GM12865 (cell line): Measurements from ENCODE around the gene GJC1.

Experiments used
- DNase-seq: peaks from one replicate; pipeline ENCODE4 v3.0.0; 2010; ENCODE audit warnings: low read depth
- H3K4me3 ChIP-seq: 2 replicates; pipeline ENCODE4 v1.5.1; 2011; ENCODE audit warnings: mild to moderate bottlenecking, low read depth, low read length, control low read depth
- CTCF ChIP-seq: IDR thresholded peaks from 2 replicates; pipeline ENCODE4 v1.5.1; 2011; ENCODE audit warnings: low read length, control low read depth, low read depth, inconsistent platforms; ENCODE audit not compliant: insufficient read depth; ENCODE audit errors: missing control alignments

GJC1 gene

GRCh38 chr17:44807093-44807816, 22.8 kb downstream of the GJC1 start:
- TF ChIP-seq CTCF, result no peak
- no peak for DNase-seq
- no peak overlapping the region for H3K4me3 ChIP-seq

GRCh38 chr17:44804302-44805089, 25.6 kb downstream of the GJC1 start:
- TF ChIP-seq CTCF, result no peak

GRCh38 chr17:44801880-44802279, 28.2 kb downstream of the GJC1 start:
- no peak for TF ChIP-seq CTCF
- no peak for DNase-seq
- no peak overlapping the region for H3K4me3 ChIP-seq

More at GRCh38 chr17:44804302-44805089, 25.6 kb downstream of the GJC1 start:
- H3K4me3 ChIP-seq, result no peak overlapping the region
- no peak for DNase-seq

- DNase-seq, result no peak
- no peak overlapping the region for H3K4me3 ChIP-seq
- no peak for TF ChIP-seq CTCF
Observed at GRCh38 chr17:44798356-44798755, 31.7 kb downstream of the GJC1 start.

GRCh38 chr17:44797802-44798201, 32.3 kb downstream of the GJC1 start:
- H3K4me3 ChIP-seq, result no peak overlapping the region
- DNase-seq, result no peak
- no peak for TF ChIP-seq CTCF

- TF ChIP-seq CTCF, result no peak
- H3K4me3 ChIP-seq, result no peak overlapping the region
- DNase-seq, result no peak
Observed at GRCh38 chr17:44796731-44797130, 33.4 kb downstream of the GJC1 start.

GRCh38 chr17:44795928-44796327, 34.2 kb downstream of the GJC1 start:
- TF ChIP-seq CTCF, result no peak
- no peak for DNase-seq
- H3K4me3 ChIP-seq, result no peak overlapping the region
